GM18499 (cell line): ENCODE measurements around the gene CTNNAL1.
"Not testable (repeated sequence)": the region's sequence is repeated elsewhere in the genome, so short reads cannot be mapped to it uniquely, and the experiment has no call there.

Source experiments
- ATAC-seq: cut with Tn5 transposase; IDR thresholded peaks from one replicate; pipeline ENCODE4 v1.9.1; 2021; ENCODE audit warnings: moderate number of reproducible peaks; ENCODE audit not compliant: insufficient read depth, unreplicated experiment

The CTNNAL1 gene

GRCh38 chr9:108997112-108997511 lies 16.2 kb downstream of the CTNNAL1 start:
- no peak for ATAC-seq

GRCh38 chr9:108996643-108997042 lies 16.7 kb downstream of the CTNNAL1 start:
- no peak for ATAC-seq

GRCh38 chr9:108994695-108995094 lies 18.6 kb downstream of the CTNNAL1 start:
- peak; percentile 52 for ATAC-seq

- no peak for ATAC-seq
These were observed 21.8 kb downstream of the CTNNAL1 start for GRCh38 chr9:108991479-108991878.

- ATAC-seq: no peak
These were observed 29.4 kb downstream of the CTNNAL1 start for GRCh38 chr9:108983885-108984284.

- no peak for ATAC-seq
These were observed 32.4 kb downstream of the CTNNAL1 start for GRCh38 chr9:108980893-108981292.

GRCh38 chr9:108978205-108978604 lies 35.1 kb downstream of the CTNNAL1 start:
- ATAC-seq: no peak

GRCh38 chr9:108973895-108974294 lies 39.4 kb downstream of the CTNNAL1 start:
- ATAC-seq: no peak

GRCh38 chr9:108972626-108973209 lies 40.6 kb downstream of the CTNNAL1 start:
- ATAC-seq: no peak

GRCh38 chr9:108972186-108972585 lies 41.1 kb downstream of the CTNNAL1 start:
- ATAC-seq: no peak

GRCh38 chr9:108971392-108971791 lies 41.9 kb downstream of the CTNNAL1 start:
- not testable (repeated sequence) for ATAC-seq

GRCh38 chr9:108967916-108968315 lies 45.4 kb downstream of the CTNNAL1 start:
- ATAC-seq: no peak

- ATAC-seq: no peak
These were observed 49.7 kb downstream of the CTNNAL1 start for GRCh38 chr9:108963459-108964143.

- no peak for ATAC-seq
These were observed 52.1 kb downstream of the CTNNAL1 start for GRCh38 chr9:108961151-108961550.

- no peak for ATAC-seq
These were observed 53.0 kb downstream of the CTNNAL1 start for GRCh38 chr9:108960331-108960730.

GRCh38 chr9:108956631-108957026 lies 56.7 kb downstream of the CTNNAL1 start:
- ATAC-seq: no peak

GRCh38 chr9:108956022-108956630 lies 57.2 kb downstream of the CTNNAL1 start:
- no peak for ATAC-seq

- no peak for ATAC-seq
These were observed 59.2 kb downstream of the CTNNAL1 start for GRCh38 chr9:108953983-108954574.

GRCh38 chr9:108951578-108951977 lies 61.7 kb downstream of the CTNNAL1 start:
- no peak for ATAC-seq

GRCh38 chr9:108950168-108950567 lies 63.1 kb downstream of the CTNNAL1 start:
- ATAC-seq: no peak

GRCh38 chr9:108939975-108940374 lies 73.3 kb downstream of the CTNNAL1 start:
- no peak for ATAC-seq
